OCI-LY7 (cell line): ENCODE data around the gene GSE1.

Source experiments
- CTCF ChIP-seq: fragments of 200-600 bp; sonication (generic); conservative IDR thresholded peaks from 2 replicates; pipeline ENCODE4 v1.5.1; 2014; ENCODE audit warnings: mild to moderate bottlenecking, antibody characterized with exemption, low read length, moderate library complexity, mixed read lengths
- EZH2phosphoT487 ChIP-seq: fragments of 200-600 bp; sonication (generic); IDR thresholded peaks from 2 replicates; pipeline ENCODE4 v1.6.1; 2018; ENCODE audit warnings: low read depth, borderline replicate concordance, mild to moderate bottlenecking, mixed run types, antibody characterized with exemption, low read length, moderate library complexity, mixed read lengths

GRCh38 chr16:85665373-85665740, 52.2 kb downstream of the GSE1 start:
- no peak for TF ChIP-seq CTCF
- TF ChIP-seq EZH2phosphoT487: no peak
